H9 (cell line): ENCODE data around the gene WFIKKN1. TPM values are rescaled to one million over a fixed set of nuclear protein-coding genes. Genes with fewer than 3 reads are reported as not detected.
A peak's percentile ranks its signal among the peaks of the same experiment; 100 is the strongest.

Experiments
- DNase-seq: peaks from one replicate; pipeline ENCODE4 v3.0.0-alpha.2; 2017
- H2AFZ ChIP-seq: one replicate; pipeline ENCODE4 v1.6.1; 2013; ENCODE audit warnings: mild to moderate bottlenecking, low read length, control low read depth, moderate library complexity
- H2AK5ac ChIP-seq: 2 replicates; pipeline ENCODE4 v1.6.1; 2013; ENCODE audit warnings: low read length, control low read depth, mixed read lengths; ENCODE audit not compliant: insufficient read length
- H2BK120ac ChIP-seq: one replicate; pipeline ENCODE4 v1.6.1; 2013; ENCODE audit warnings: low read depth, mild to moderate bottlenecking, low read length, control low read depth, inconsistent platforms; ENCODE audit not compliant: poor library complexity, severe bottlenecking
- H2BK12ac ChIP-seq: 2 replicates; pipeline ENCODE4 v1.6.1; 2013; ENCODE audit warnings: low read length, control low read depth, mixed read lengths, low read depth; ENCODE audit not compliant: insufficient read length
- H2BK15ac ChIP-seq: 2 replicates; pipeline ENCODE4 v1.6.1; 2013; ENCODE audit warnings: low read depth, low read length, control low read depth
- H2BK20ac ChIP-seq: one replicate; pipeline ENCODE4 v1.6.1; 2013; ENCODE audit warnings: low read depth, mild to moderate bottlenecking, low read length, control low read depth, inconsistent platforms; ENCODE audit not compliant: poor library complexity, severe bottlenecking
- H2BK5ac ChIP-seq: 2 replicates; pipeline ENCODE4 v1.6.1; 2013; ENCODE audit warnings: low read length, control low read depth, mixed read lengths; ENCODE audit not compliant: insufficient read length
- H3K14ac ChIP-seq: 2 replicates; pipeline ENCODE4 v1.6.1; 2013; ENCODE audit warnings: low read length, control low read depth; ENCODE audit not compliant: insufficient read depth
- H3K18ac ChIP-seq: 2 replicates; pipeline ENCODE4 v1.6.1; 2013; ENCODE audit warnings: low read depth, mild to moderate bottlenecking, mixed read lengths, low read length, control low read depth; ENCODE audit not compliant: insufficient read length
- H3K23ac ChIP-seq: 2 replicates; pipeline ENCODE4 v1.6.1; 2013; ENCODE audit warnings: low read length, control low read depth, mixed read lengths, low read depth; ENCODE audit not compliant: insufficient read length
- H3K23me2 ChIP-seq: 2 replicates; pipeline ENCODE4 v1.6.1; 2013; ENCODE audit warnings: low read depth, mild to moderate bottlenecking, mixed read lengths, low read length, control low read depth; ENCODE audit not compliant: insufficient read length, poor library complexity, severe bottlenecking
- H3K27ac ChIP-seq: 2 replicates; pipeline ENCODE4 v1.5.1; 2013; ENCODE audit warnings: low read length, control low read depth, mixed read lengths, low read depth; ENCODE audit not compliant: insufficient read length
- H3K27me3 ChIP-seq: 2 replicates; pipeline ENCODE4 v1.6.1; 2013; ENCODE audit warnings: low read length, control low read depth, inconsistent platforms; ENCODE audit not compliant: insufficient read depth
- H3K4ac ChIP-seq: 2 replicates; pipeline ENCODE4 v1.6.1; 2013; ENCODE audit warnings: low read depth, mild to moderate bottlenecking, control low read depth, inconsistent platforms, low read length, moderate library complexity
- H3K4me1 ChIP-seq: 2 replicates; pipeline ENCODE4 v1.6.1; 2013; ENCODE audit warnings: low read length, control low read depth, inconsistent platforms; ENCODE audit not compliant: insufficient read depth
- H3K4me2 ChIP-seq: 2 replicates; pipeline ENCODE4 v1.6.1; 2013; ENCODE audit warnings: low read length, control low read depth, mixed read lengths; ENCODE audit not compliant: insufficient read length, insufficient read depth
- H3K56ac ChIP-seq: 2 replicates; pipeline ENCODE4 v1.6.1; 2013; ENCODE audit warnings: low read depth, mild to moderate bottlenecking, mixed read lengths, low read length, control low read depth; ENCODE audit not compliant: insufficient read length
- H3K79me1 ChIP-seq: 2 replicates; pipeline ENCODE4 v1.6.1; 2013; ENCODE audit warnings: low read depth, mild to moderate bottlenecking, moderate library complexity, low read length, control low read depth, inconsistent platforms; ENCODE audit not compliant: insufficient read depth, poor library complexity, severe bottlenecking
- H3K79me2 ChIP-seq: 2 replicates; pipeline ENCODE4 v1.6.1; 2013; ENCODE audit warnings: low read length, control low read depth, inconsistent platforms; ENCODE audit not compliant: insufficient read depth
- H3K9ac ChIP-seq: 2 replicates; pipeline ENCODE4 v1.6.1; 2013; ENCODE audit warnings: low read length, control low read depth, mixed read lengths; ENCODE audit not compliant: insufficient read length; ENCODE audit errors: extremely low read depth
- H3K9me3 ChIP-seq: one replicate; pipeline ENCODE4 v1.6.1; 2013; ENCODE audit warnings: low read depth, low read length, inconsistent platforms; ENCODE audit not compliant: control insufficient read depth
- H3T11ph ChIP-seq: one replicate; pipeline ENCODE4 v1.6.1; 2013; ENCODE audit warnings: mild to moderate bottlenecking, low read length, control low read depth, inconsistent platforms
- H4K20me1 ChIP-seq: one replicate; pipeline ENCODE4 v1.6.1; 2013; ENCODE audit not compliant: control insufficient read depth, insufficient read length, insufficient read depth
- H4K5ac ChIP-seq: 2 replicates; pipeline ENCODE4 v1.6.1; 2013; ENCODE audit warnings: low read depth, mild to moderate bottlenecking, mixed read lengths, low read length, control low read depth; ENCODE audit not compliant: insufficient read length
- H4K8ac ChIP-seq: replicated peaks from 2 replicates; pipeline ENCODE4 v1.6.1; 2013; ENCODE audit warnings: low read length, control low read depth, mixed read lengths, low read depth; ENCODE audit not compliant: insufficient read length
- H4K91ac ChIP-seq: 2 replicates; pipeline ENCODE4 v1.6.1; 2013; ENCODE audit warnings: low read depth, mild to moderate bottlenecking, moderate library complexity, mixed read lengths, low read length, control low read depth; ENCODE audit not compliant: insufficient read length
- H3K27ac Mint-ChIP-seq, 3 experiments: 2 replicates in 2 of 3; 3 replicates in 1 of 3; pipeline ENCODE4 v1.8.0; 2020 to 2021; ENCODE audit warnings: mixed read lengths in 3 of 3, mild to moderate bottlenecking in 1 of 3, moderate library complexity in 1 of 3
- H3K27me3 Mint-ChIP-seq: 2 replicates; pipeline ENCODE4 v1.8.0; 2021; ENCODE audit warnings: low read depth, mild to moderate bottlenecking, moderate library complexity, mixed read lengths
- H3K36me3 Mint-ChIP-seq, 3 experiments: 2 replicates in 2 of 3; 3 replicates in 1 of 3; pipeline ENCODE4 v1.8.0; 2020 to 2021; ENCODE audit warnings: low read depth in 3 of 3, mixed read lengths in 3 of 3; ENCODE audit not compliant: insufficient read depth in 1 of 3
- H3K4me1 Mint-ChIP-seq, 2 experiments: 2 replicates each; pipeline ENCODE4 v1.8.0; 2020; ENCODE audit warnings: mixed read lengths in 2 of 2
- H3K4me3 Mint-ChIP-seq, 2 experiments: 2 replicates in 1 of 2; 3 replicates in 1 of 2; pipeline ENCODE4 v1.8.0; 2020 to 2021; ENCODE audit warnings: mild to moderate bottlenecking in 2 of 2, mixed read lengths in 2 of 2, moderate library complexity in 1 of 2
- H3K9me3 Mint-ChIP-seq, 2 experiments: 2 replicates in 1 of 2; 3 replicates in 1 of 2; pipeline ENCODE4 v1.8.0; 2020; ENCODE audit warnings: mild to moderate bottlenecking in 2 of 2, mixed read lengths in 2 of 2, moderate library complexity in 1 of 2
- CTCF ChIP-seq: fragments of 200-600 bp; sonication (generic); conservative IDR thresholded peaks from 3 replicates; pipeline ENCODE4 v1.8.0; 2021; ENCODE audit warnings: antibody characterized with exemption, mild to moderate bottlenecking
- WGBS: extraction: QIAGEN DNeasy Blood & Tissue Kit; methylation state at CpG from one replicate; pipeline ENCODE4 v1.1.7; 2013; ENCODE audit warnings: missing lambda C conversion rate, low lambda C conversion rate, mixed read lengths; ENCODE audit not compliant: insufficient read length; ENCODE audit errors: extremely low coverage; 5-methylcytosine and 5-hydroxymethylcytosine counted together
- total RNA-seq: library from RNA; stranded (reverse); gene quantifications from 2 replicates; pipeline ENCODE4 v1.2.1, GENCODE V29; 2021

WFIKKN1 gene
- total RNA-seq, 1 experiment from 2014 or later: 8.3 TPM

GRCh38 chr16:622920-623280 is 7.9 kb upstream of the WFIKKN1 start:
- no peaks in the 10 kb centered on the region for H3K79me1 ChIP-seq
- no peak overlapping the region for H2BK120ac ChIP-seq
- H4K91ac ChIP-seq: no peak overlapping the region
- no peak overlapping the region for H3K9ac ChIP-seq
- no peak overlapping the region for H2AK5ac ChIP-seq
- H2BK20ac ChIP-seq: no peak overlapping the region
- Mint-ChIP-seq H3K27me3 (no peaks in the 10 kb centered on the region), H3K9me3 (no peaks in the 10 kb centered on the region), H3K4me1 (peaks cover 16 to 34% of the 10 kb centered on the region in 2 experiments), H3K4me3 (no peak overlapping the region), H3K27ac (0 out of 7 replicates have a peak overlapping the region, but pooled peaks of 1 of the 3 experiments have one; percentile 32), H3K36me3 (peaks cover 0 to 10% (median 0%) of the 10 kb centered on the region in 3 experiments; a peak in 3 of 7 replicates)
- peak; percentile 43 for DNase-seq
- no peak for TF ChIP-seq CTCF
- no peak overlapping the region for H3K4ac ChIP-seq
- no peaks in the 10 kb centered on the region for H3K9me3 ChIP-seq
- WGBS: no CpG with 5 or more reads among the region's 17 CpGs
- no peaks in the 10 kb centered on the region for H4K20me1 ChIP-seq
- no peaks in the 10 kb centered on the region for H3K79me2 ChIP-seq
- H2BK12ac ChIP-seq: no peak overlapping the region
- H3T11ph ChIP-seq: no peak overlapping the region
- no peak overlapping the region for H2AFZ ChIP-seq
- no peak overlapping the region for H3K27ac ChIP-seq
- H3K18ac ChIP-seq: no peak overlapping the region
- no peak overlapping the region for H2BK5ac ChIP-seq
- no peak overlapping the region for H3K23ac ChIP-seq
- no peak overlapping the region for H2BK15ac ChIP-seq
- no peak overlapping the region for H3K14ac ChIP-seq
- H3K4me1 ChIP-seq: no peaks in the 10 kb centered on the region; the same call in 1 of the 2 replicates
- no peak overlapping the region for H3K56ac ChIP-seq
- no peak overlapping the region for H4K8ac ChIP-seq
- H3K23me2 ChIP-seq: no peaks in the 10 kb centered on the region
- H4K5ac ChIP-seq: no peak overlapping the region
- no peaks in the 10 kb centered on the region for H3K27me3 ChIP-seq
- no peak overlapping the region for H3K4me2 ChIP-seq
